ENCODE measurements around the gene TMEFF1.

TMEFF1 gene

GRCh38 chr9:100623969-100624368, 151.0 kb downstream of the TMEFF1 start:
- no peak for DNase-seq (ENCODE audit: low read depth)

- DNase-seq (ENCODE audit: low read depth) = no peak
These were observed 154.0 kb downstream of the TMEFF1 start for GRCh38 chr9:100626949-100627348.

Measured in activated T-helper 1 cell treated with Interleukin-2 at 50 U/mL for 16 hours (primary cell).